NCI-H226 (cell line): Measurements from ENCODE around the gene CNTNAP2.

Source experiments
- DNase-seq: peaks from one replicate; pipeline ENCODE4 v3.0.0-alpha.2; 2015

The CNTNAP2 gene

GRCh38 chr7:146922782-146923181, 806.2 kb downstream of the CNTNAP2 start:
- no peak for DNase-seq

- DNase-seq = no peak
Observed at GRCh38 chr7:146926841-146927240, 810.2 kb downstream of the CNTNAP2 start.

GRCh38 chr7:146937836-146938235, 821.2 kb downstream of the CNTNAP2 start:
- DNase-seq = no peak

GRCh38 chr7:146943483-146943882, 826.9 kb downstream of the CNTNAP2 start:
- DNase-seq = no peak

- DNase-seq = no peak
Observed at GRCh38 chr7:146948703-146949102, 832.1 kb downstream of the CNTNAP2 start.

GRCh38 chr7:146956321-146956720, 839.7 kb downstream of the CNTNAP2 start:
- no peak for DNase-seq

- DNase-seq = no peak
Observed at GRCh38 chr7:146956853-146957252, 840.3 kb downstream of the CNTNAP2 start.

GRCh38 chr7:146960773-146961391, 844.3 kb downstream of the CNTNAP2 start:
- no peak for DNase-seq

- DNase-seq = no peak
Observed at GRCh38 chr7:146961617-146962016, 845.0 kb downstream of the CNTNAP2 start.

GRCh38 chr7:146966274-146966673, 849.7 kb downstream of the CNTNAP2 start:
- no peak for DNase-seq

GRCh38 chr7:146982482-146982881, 865.9 kb downstream of the CNTNAP2 start:
- no peak for DNase-seq

GRCh38 chr7:146991596-146991995, 875.0 kb downstream of the CNTNAP2 start:
- no peak for DNase-seq

GRCh38 chr7:146993764-146994163, 877.2 kb downstream of the CNTNAP2 start:
- DNase-seq = no peak

GRCh38 chr7:147008530-147008929, 891.9 kb downstream of the CNTNAP2 start:
- no peak for DNase-seq

GRCh38 chr7:147012666-147013065, 896.1 kb downstream of the CNTNAP2 start:
- no peak for DNase-seq

- DNase-seq = no peak
Observed at GRCh38 chr7:147013825-147014224, 897.2 kb downstream of the CNTNAP2 start.

GRCh38 chr7:147014286-147014955, 897.8 kb downstream of the CNTNAP2 start:
- DNase-seq = no peak

GRCh38 chr7:147015999-147016398, 899.4 kb downstream of the CNTNAP2 start:
- DNase-seq = no peak

- DNase-seq = no peak
Observed at GRCh38 chr7:147022056-147022455, 905.5 kb downstream of the CNTNAP2 start.

- no peak for DNase-seq
Observed at GRCh38 chr7:147023440-147023839, 906.8 kb downstream of the CNTNAP2 start.

- no peak for DNase-seq
Observed at GRCh38 chr7:147029953-147030352, 913.4 kb downstream of the CNTNAP2 start.

- no peak for DNase-seq
Observed at GRCh38 chr7:147033641-147034040, 917.0 kb downstream of the CNTNAP2 start.

- no peak for DNase-seq
Observed at GRCh38 chr7:147041438-147041837, 924.8 kb downstream of the CNTNAP2 start.

- DNase-seq = no peak
Observed at GRCh38 chr7:147044941-147045340, 928.3 kb downstream of the CNTNAP2 start.

- no peak for DNase-seq
Observed at GRCh38 chr7:147047696-147048095, 931.1 kb downstream of the CNTNAP2 start.
